ENCODE measurements around the gene CHIT1. TPM values are rescaled to one million over a fixed set of nuclear protein-coding genes. Genes with fewer than 3 reads are reported as not detected.
A peak's percentile ranks its signal among the peaks of the same experiment; 100 is the strongest.

CHIT1 gene
- total RNA-seq, 2 donors from 2014 or later: 0.30 TPM; not detected in 1

- Histone ChIP-seq H3K9me3 (no peaks in the 10 kb centered on the region), H3K36me3 (no peaks in the 10 kb centered on the region), H3K9ac (ENCODE audit: low read depth in 2 of 2, low read length in 2 of 2) (no peak overlapping the region), H3K27me3 (no peaks in the 10 kb centered on the region), H3K4me3 (no peak overlapping the region), H3K27ac (no peak overlapping the region), H3K4me1 (no peaks in the 10 kb centered on the region)
- intact Hi-C loops (cut with DNase I): loop anchor here (2.0 to 5.0 kb wide), 2 partner anchors 56 to 134 kb away; no protein-coding TSS in a partner anchor
- TF ChIP-seq, protein P1, sequence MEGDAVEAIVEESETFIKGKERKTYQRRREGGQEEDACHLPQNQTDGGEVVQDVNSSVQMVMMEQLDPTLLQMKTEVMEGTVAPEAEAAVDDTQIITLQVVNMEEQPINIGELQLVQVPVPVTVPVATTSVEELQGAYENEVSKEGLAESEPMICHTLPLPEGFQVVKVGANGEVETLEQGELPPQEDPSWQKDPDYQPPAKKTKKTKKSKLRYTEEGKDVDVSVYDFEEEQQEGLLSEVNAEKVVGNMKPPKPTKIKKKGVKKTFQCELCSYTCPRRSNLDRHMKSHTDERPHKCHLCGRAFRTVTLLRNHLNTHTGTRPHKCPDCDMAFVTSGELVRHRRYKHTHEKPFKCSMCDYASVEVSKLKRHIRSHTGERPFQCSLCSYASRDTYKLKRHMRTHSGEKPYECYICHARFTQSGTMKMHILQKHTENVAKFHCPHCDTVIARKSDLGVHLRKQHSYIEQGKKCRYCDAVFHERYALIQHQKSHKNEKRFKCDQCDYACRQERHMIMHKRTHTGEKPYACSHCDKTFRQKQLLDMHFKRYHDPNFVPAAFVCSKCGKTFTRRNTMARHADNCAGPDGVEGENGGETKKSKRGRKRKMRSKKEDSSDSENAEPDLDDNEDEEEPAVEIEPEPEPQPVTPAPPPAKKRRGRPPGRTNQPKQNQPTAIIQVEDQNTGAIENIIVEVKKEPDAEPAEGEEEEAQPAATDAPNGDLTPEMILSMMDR (IDR thresholded peaks at IDR 0.05): no peak
- DNase-seq: no peak
These were observed 56.4 kb downstream of the CHIT1 start for GRCh38 chr1:203173011-203173555.

DNA sequence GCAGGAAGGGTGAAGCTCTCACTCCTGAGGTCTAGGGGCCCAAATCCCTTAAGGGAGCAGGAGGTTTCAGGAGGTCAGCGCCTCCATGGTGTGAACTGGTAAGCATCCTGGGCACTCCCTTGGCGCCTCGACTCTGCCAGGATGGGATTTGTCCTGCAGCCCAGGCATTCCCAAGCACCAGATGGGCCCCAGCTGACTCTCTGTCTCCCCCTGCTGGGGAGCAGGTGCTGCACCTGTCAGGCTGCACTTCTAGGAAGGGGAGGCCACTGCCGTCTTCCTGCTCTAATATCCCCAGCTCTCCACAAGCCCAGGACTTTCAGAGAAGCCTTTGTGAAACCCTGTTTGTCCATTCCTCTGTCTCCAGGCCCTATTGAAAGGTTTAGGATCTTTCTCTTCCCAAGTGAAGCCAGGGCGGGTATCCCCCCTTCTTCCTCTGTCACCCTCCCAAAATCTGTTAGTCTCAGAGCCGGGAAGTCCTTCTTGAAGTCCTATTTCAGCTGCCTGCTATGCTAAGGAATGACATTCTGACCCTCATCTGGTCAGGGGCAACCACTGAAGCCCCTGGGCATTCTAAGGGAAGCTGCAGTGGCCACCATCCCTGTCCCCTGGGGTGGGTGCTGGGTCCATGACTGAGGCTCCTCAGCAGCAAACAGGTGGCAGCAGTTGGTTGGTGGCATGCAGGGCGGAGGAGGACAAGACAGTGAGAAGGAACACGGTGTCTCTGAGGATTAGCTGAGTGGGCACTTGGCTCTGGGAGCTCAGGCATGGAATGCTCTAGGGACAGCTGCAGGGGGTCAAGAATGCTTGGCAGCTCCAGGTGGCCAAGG, 57.1 kb downstream of the CHIT1 start:
- H3K4me1 ChIP-seq: no peaks in the 10 kb centered on the region
- no peaks in the 10 kb centered on the region for H3K9me3 ChIP-seq
- H3K27me3 ChIP-seq: no peaks in the 10 kb centered on the region
- TF ChIP-seq, protein P1 (IDR thresholded peaks at IDR 0.05): peak; percentile 83
- H3K4me3 ChIP-seq: no peak overlapping the region
- H3K9ac ChIP-seq (ENCODE audit: low read depth in 2 of 2, low read length in 2 of 2): no peak overlapping the region
- peak; percentile 67 for DNase-seq
- H3K36me3 ChIP-seq: no peaks in the 10 kb centered on the region
- intact Hi-C loops (cut with DNase I): loop anchor here (2.0 to 5.0 kb wide), 2 partner anchors 55 to 134 kb away; no protein-coding TSS in a partner anchor
- H3K27ac ChIP-seq: no peak overlapping the region

DNA sequence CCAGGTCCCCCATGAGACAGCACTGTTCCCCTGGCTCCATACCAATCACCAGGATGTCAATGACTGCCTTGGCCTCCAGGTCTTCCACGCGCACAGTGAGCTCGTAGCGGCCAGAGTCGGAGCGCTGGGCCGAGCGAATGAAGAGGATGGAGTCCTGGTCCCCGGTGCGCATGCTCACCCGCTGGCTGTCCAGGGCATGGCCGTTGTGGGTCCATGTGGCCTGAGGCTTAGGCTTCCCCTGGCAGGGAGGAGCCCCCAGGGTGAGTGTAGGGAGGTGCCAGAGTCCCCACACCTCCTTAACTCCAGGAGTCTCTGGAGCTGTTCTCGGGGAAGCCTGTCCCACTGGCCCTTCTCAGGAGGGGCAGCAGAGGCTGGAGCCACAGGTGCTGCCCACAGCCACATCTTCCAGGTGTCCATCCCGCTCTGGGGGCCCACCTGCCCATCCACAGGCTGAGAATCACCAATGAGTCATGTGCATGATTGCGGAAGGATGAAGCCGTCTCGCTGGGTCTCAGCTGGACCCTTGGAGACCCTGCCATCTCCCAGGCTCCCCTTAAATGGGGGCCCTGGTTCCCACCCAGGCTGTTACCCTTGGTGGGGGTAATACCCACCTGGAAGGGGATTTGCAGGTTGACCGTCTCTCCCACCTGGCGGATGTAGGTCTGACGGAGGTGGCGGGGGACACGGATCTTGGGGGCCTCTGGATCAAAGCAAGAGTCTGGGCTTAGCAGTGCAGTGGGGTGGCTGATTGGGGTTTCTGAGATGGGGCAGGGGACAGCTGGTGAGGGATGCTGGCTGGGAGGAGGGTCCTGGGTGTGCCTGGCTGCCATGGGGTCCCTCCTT, 57.9 kb downstream of the CHIT1 start:
- TF ChIP-seq, protein P1 (IDR thresholded peaks at IDR 0.05): no peak
- Histone ChIP-seq H3K4me3 (no peak overlapping the region), H3K9ac (ENCODE audit: low read depth in 2 of 2, low read length in 2 of 2) (no peak overlapping the region), H3K27me3 (no peaks in the 10 kb centered on the region), H3K4me1 (no peaks in the 10 kb centered on the region), H3K36me3 (no peaks in the 10 kb centered on the region), H3K27ac (no peak overlapping the region), H3K9me3 (no peaks in the 10 kb centered on the region)
- no peak for DNase-seq
- intact Hi-C loops (cut with DNase I): loop anchor here (2.0 to 5.0 kb wide), 2 partner anchors 54 to 133 kb away; no protein-coding TSS in a partner anchor

DNA sequence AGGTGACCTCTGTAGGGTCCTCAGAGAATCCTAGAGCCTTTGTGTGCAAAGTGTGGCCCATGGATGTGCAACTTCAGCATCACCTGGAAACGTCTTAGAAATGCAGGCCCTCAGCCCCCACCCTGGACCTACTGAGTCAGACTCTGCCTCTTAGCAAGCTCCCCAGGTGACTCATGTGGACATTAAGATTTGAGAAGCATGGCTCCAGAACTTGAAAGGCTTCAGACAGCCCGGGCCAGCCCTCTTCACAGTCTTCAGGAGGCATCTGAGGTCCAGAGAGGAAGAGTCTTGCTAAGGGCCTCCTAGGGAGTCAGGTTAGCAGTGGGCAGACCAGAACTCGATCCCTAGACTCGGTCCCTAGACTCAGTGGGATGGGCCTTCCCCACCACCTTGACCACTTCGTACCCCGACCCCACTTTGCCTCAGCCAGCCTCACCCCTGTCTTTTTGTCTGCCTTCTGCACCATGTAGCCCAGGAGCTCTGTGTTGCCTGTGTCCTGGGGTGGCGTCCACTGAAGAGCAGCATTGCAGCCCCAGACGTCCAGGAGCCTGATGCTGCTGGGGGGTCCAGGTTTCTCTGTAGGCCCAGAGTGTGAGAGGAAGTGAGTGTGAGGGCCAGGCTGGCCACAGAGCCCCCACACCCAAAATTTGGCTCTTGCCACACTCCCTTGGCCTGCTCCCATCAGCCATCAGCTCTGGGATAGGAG, 58.7 kb downstream of the CHIT1 start:
- no peaks in the 10 kb centered on the region for H3K9me3 ChIP-seq
- no peaks in the 10 kb centered on the region for H3K36me3 ChIP-seq
- DNase-seq: no peak
- intact Hi-C loops (cut with DNase I): loop anchor here (5.0 kb wide), 1 partner anchor 53 kb away; no protein-coding TSS in a partner anchor
- TF ChIP-seq, protein P1 (IDR thresholded peaks at IDR 0.05): no peak
- H3K9ac ChIP-seq (ENCODE audit: low read depth in 2 of 2, low read length in 2 of 2): no peak overlapping the region
- no peaks in the 10 kb centered on the region for H3K4me1 ChIP-seq
- no peaks in the 10 kb centered on the region for H3K27me3 ChIP-seq
- H3K27ac ChIP-seq: no peak overlapping the region
- no peak overlapping the region for H3K4me3 ChIP-seq

Measured in colonic mucosa (tissue), 4 donors.